HG03378 (cell line): ENCODE data around the gene CPLX3.

Experiments used
- ATAC-seq: cut with Tn5 transposase; IDR thresholded peaks from one replicate; pipeline ENCODE4 v1.9.1; 2021; ENCODE audit warnings: mild to moderate bottlenecking, moderate library complexity; ENCODE audit not compliant: unreplicated experiment

CPLX3 gene

GRCh38 chr15:74802290-74802689 is 24.1 kb upstream of the CPLX3 start:
- ATAC-seq, result no peak

DNA sequence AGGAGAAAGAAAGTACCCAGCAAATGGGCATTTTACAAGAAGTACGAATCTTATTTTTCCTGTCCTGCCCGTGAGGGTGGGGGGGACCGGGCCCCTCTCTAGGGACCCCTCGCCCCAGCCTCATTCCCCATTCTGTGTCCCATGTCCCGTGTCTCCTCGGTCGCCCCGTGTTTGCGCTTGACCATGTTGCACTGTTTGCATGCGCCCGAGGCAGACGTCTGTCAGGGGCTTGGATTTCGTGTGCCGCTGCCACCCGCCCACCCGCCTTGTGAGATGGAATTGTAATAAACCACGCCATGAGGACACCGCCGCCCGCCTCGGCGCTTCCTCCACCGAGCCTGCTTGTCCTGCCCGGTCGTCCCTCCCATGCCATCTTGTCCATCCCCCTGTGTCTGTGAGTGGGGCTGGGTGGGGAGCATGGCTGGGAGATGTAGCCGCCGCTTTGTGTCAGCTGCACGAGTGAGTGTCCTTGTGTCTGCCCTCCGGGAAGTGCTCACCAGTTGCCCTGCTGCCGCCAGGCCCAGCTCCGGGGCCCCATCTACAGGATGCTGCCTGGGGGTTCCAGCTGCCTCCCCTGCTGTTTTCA is 23.5 kb upstream of the CPLX3 start:
- no peak for ATAC-seq

GRCh38 chr15:74804935-74805334 is 21.5 kb upstream of the CPLX3 start:
- ATAC-seq, result no peak

DNA sequence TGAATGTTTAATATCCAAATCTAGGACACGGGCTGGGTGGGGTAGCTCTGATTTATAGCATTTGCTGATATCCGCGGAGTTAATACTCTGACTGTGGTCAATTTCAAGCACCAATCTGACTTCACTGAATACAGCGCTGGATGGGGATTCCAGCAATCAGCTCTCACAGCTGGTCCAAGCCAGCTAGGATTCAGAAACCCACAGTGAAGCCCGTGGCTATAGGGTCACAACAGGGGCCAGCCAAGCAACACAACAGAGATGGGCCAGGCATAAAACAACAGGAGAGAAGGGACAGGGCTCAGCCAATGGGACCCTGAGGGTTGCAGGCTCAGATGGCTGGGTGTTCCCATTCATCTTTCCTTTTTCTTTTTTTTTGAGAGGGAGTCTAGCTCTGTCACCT is 19.1 kb upstream of the CPLX3 start:
- ATAC-seq, result no peak

DNA sequence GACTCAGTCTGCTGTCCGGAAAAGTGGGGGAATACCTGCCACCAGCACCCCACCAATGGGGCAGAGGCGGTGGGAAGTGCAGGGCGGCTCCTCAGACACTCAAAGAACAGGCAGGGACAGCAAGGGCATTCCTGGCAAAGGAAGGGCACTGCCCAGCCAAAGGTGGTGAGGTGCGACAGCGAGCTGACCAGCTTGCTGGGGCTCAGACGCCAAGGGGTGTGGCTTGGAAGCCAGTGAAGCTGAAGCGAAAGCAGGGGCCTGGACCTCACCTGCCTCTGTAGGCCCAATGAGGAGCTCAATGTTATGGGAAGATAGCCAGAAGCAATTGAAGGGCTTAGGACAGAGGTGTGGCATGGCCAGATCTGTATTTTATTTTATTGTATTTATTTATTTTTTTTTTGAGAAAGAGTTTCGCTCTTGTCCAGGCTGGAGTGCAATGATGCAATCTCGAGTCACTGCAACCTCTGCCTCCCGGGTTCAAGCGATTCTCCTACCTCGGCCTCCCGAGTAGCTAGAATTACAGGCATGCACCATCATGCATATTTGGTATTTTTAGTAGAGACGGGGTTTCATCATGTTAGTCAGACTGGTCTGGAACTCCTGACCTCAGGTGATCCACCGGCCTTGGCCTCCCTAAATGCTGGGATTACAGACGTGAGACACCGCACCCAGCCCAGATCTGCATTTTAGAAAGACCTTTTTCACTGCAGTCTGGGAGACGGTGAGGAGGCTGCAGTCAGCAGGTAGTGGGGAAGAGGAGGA is 18.2 kb upstream of the CPLX3 start:
- no peak for ATAC-seq

GRCh38 chr15:74808840-74809229 is 17.6 kb upstream of the CPLX3 start:
- no peak for ATAC-seq

DNA sequence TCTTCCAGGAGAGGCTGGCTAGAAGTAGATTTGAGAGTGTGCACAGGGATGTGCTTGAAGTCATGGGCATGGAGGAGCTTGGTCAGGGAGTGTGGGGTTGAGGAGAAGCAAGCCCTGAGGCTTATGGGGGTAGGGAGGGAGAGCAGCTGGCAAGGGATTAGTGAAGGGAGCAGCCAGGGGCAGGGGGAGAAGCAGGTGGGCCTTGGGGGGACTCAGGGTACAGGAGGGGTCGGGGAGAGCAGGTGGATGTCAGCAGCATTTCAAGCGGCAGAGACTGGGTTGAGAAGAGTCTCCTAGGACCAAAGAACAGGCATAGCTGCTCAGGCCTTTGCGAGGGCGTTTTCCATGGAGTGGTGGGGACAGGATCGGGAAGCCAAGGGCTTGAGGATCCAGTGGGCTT is 17.2 kb upstream of the CPLX3 start:
- ATAC-seq, result no peak

DNA sequence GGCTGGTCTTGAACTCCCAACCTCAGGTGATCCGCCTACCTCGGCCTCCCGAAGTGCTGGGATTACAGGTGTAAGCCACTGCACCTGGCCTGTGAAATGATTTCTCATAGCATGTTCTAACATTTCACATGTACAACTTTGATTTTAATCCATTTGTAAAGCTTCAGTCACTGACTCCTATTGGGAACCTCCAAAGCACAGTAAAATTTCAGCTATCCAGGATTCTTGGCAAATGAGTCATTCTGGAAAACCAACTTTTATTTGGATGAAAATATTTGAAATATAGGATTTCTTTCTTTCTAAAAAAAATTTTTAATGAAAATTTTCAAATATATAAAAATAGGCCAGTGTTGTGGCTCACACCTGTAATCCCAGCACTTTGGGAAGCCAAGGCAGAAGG is 16.5 kb upstream of the CPLX3 start:
- no peak for ATAC-seq

DNA sequence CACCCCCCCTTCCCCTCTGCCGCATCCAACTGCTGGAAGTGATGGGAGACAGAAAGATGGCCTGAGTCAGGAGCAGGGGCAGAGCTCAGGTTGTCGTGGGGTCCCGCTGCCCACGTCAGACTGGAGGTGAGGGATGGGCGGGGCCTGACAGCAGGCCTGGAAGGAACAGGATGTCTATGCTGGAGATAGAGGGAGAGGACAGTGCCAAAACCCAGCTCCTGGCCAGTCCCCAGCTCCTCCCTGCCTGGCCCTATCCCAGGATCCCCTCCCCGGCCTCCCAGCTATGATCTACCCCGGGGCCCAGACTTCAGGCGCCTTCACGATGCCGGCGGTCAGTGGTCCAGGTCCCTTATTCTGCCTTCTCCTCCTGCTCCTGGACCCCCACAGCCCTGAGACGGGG is 13.9 kb upstream of the CPLX3 start, which contains the start of gene LMAN1L:
Gene LMAN1L (plus strand): TSS at position 303 of the 400 bp plus-strand sequence. CDS start 20 bp downstream, at position 323.
- no peak for ATAC-seq

- ATAC-seq, result no peak
Observed at GRCh38 chr15:74815121-74815934, 11.1 kb upstream of the CPLX3 start.

DNA sequence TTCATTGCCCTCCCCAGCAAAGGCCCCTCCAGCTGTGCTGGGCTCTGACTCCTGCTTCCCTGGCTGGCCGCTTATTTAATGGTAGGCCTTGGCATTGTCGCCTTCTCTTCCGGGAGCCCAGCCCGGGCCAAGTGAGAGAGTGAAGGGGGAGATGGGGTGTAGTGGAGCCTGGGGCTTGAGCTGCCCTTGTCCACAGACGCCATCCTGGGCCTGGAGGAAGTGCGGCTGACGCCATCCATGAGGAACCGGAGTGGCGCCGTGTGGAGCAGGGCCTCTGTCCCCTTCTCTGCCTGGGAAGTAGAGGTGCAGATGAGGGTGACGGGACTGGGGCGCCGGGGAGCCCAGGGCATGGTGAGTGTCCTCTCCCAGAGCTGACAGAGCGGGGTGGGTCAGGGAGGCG is 10.5 kb upstream of the CPLX3 start:
- no peak for ATAC-seq

- ATAC-seq, result no peak
Observed at GRCh38 chr15:74816624-74817369, 9.6 kb upstream of the CPLX3 start.

DNA sequence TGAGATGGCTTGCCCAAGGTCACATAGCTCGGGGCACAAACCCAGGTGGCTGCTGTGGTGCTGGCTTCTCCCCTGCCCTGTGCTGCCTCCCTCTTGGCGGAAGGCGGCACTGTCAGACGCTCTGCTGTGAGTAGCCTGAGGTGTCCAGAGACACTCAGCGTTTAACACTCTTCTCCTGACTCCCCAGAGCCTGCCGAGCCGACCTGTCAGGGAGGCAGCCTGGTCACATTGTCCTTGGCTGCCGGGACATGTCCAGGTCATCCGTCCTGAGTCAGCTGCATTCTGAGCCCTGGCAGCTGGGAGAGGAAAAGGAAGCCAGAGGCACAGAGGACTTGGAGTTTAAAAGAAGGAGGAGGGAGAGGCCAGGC is 9.1 kb upstream of the CPLX3 start:
- no peak for ATAC-seq

DNA sequence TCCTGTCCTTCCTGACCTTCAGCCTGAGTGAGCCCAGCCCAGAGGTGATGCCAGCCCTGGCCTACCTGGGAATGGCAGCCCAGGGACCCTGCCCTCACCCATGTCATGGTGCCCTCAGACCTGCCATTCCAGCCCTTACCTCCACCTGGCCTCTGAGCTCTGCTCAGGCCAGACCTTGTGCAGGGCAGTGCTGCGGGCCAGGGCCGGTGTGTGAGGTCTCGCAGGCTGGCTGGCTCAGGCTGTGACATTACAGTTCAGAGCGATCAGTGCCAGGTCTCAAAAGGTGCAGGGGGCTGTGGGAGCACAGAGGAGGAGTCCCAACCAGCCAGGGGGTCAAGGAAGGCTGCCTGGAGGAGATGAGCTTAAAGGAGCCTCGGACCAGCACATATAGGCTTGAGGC is 6.4 kb upstream of the CPLX3 start:
- ATAC-seq, result no peak

DNA sequence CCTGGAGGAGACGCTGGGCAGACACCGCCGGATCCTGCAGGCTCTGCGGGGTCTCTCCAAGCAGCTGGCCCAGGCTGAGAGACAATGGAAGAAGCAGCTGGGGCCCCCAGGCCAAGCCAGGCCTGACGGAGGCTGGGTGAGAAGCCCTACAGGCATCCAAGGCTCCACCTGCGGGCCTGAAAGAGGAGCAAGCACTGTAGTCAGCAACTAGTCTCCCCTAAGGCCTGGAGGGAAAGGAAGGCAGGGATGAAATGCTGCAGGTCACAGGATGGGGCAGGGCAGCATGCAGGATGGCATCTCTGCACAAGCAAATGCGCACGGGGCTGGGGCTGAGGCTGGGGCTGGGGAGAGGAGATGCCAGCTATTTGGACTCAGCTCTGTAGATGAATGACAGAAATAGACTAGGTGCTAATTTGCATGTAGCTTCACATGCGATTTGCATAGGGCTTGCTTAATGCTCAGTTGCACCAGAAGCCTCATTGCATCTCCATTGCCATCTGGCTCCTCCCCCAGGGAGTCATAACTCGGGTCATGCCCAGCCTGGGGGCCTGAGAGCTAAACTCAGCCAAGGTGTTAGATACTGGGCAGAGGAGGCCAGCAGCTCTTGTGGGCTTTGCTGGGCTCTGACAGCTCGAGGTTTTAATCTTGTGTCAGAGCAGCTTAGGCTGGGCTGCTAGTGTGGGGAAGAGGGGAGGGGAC is 5.2 kb upstream of the CPLX3 start:
- peak; percentile 72 for ATAC-seq

GRCh38 chr15:74821790-74822158 is 4.7 kb upstream of the CPLX3 start:
- no peak for ATAC-seq

GRCh38 chr15:74822233-74822632 is 4.2 kb upstream of the CPLX3 start:
- ATAC-seq, result no peak

- ATAC-seq, result no peak
Observed at GRCh38 chr15:74823324-74823723, 3.1 kb upstream of the CPLX3 start.

- ATAC-seq, result no peak
Observed at GRCh38 chr15:74824976-74825375, 1.5 kb upstream of the CPLX3 start.

DNA sequence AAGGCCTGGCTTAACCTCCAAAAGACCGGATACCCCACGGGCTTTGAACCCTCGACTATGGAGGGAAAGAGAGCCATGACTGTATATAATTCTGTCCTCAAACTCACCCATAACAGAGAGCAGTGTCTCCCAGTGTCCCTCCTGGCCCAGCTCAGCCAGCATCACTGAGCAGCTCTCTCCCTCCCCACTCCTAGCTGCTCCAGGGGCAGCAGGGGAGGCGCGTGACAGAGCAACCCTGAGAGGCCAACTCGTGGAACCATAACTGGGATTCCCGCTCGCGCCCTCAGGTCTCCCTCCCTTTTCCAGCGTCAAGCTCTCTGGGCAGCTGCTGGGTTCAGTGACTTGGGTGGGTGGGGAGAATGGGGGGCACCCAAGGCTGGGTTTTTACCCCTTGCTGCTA is 561 bp upstream of the CPLX3 start:
- ATAC-seq, result no peak

DNA sequence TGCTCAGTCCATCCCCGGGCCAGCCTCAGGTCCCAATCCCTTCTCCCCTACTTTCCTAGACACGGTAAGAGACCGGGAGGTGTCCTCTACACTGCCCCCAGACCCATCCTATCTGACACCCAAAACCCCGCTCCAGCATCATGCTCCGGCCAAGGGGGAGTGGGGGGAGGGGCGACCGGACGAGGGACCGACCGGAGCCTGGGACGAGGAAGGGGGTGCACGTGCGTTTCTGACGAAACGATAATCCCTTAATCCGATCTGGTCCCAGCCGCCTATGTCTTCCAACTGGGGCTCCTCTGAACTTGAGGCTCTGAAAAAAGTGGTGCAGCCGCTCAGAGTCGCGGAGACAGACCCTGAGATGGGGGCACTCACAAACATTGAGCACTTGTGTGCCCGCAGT is 494 bp downstream of the CPLX3 start:
- ATAC-seq, result no peak
